A549 treated with RU486 at 1 μM for 4 hours (cell line): ENCODE results near the gene GARIN6. TPM values are rescaled to one million over a fixed set of nuclear protein-coding genes. Genes with fewer than 3 reads are reported as not detected.

ENCODE experiments used
- total RNA-seq: library from RNA; stranded (reverse); fragments of 200-300 nt; extraction: Qiagen RNA extraction; gene quantifications from 5 replicates; pipeline ENCODE4 v1.2.3, GENCODE V29; 2022; ENCODE audit warnings: low read depth

Gene GARIN6
- total RNA-seq = not detected in 5 replicates

DNA sequence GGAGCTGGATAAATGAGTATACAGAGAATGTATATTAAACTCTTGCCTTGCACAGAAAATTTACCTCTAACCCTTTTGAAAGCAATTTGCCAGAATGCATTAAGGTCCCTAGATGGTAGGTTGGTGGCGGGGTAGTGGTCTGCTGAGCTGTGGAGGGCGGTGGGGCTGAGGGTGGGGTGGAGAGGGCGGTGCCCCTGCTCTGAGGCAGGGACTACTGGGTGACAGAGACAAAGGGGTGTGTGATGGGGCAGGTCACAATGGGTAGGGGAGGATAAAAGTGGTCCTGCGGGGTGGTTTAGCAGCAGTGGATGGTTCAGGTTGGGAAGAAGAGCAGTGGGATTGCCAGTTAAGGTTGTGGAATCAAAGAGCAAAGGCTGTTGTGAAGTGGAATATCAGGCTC, at the start of gene GARIN6:
GARIN6 (plus strand) TSS at position 301 of the 400 bp plus-strand sequence. CDS start 422 bp downstream, outside the sequence.

